Vagina (tissue), 2 donors: Measurements from ENCODE around the gene CEBPZOS.

Experiments
- CTCF ChIP-seq, 3 experiments: fragments of 450-650 bp in 2 of 3; fragments of 200-600 bp in 1 of 3; sonication (generic) in 1 of 3; IDR thresholded peaks; one replicate each; pipeline ENCODE4 v1.5.1; 2017 to 2019; ENCODE audit warnings: antibody characterized with exemption in 3 of 3, mild to moderate bottlenecking in 2 of 3, moderate library complexity in 2 of 3
- POLR2A ChIP-seq, 2 donors: fragments of 450-650 bp; IDR thresholded peaks; one replicate each; pipeline ENCODE4 v1.6.1; 2017; ENCODE audit warnings: antibody characterized with exemption in 2 of 2, mild to moderate bottlenecking in 2 of 2, moderate library complexity in 2 of 2
- POLR2AphosphoS5 ChIP-seq, 2 donors: sonication (generic); formaldehyde crosslinking; IDR thresholded peaks; one replicate each; pipeline ENCODE4 v1.9.0; 2017; ENCODE audit warnings: antibody characterized with exemption in 2 of 2, mild to moderate bottlenecking in 2 of 2, low read depth in 1 of 2; ENCODE audit not compliant: insufficient read depth in 1 of 2

GRCh38 chr2:37180006-37180639 is 16.2 kb upstream of the CEBPZOS start:
- TF ChIP-seq CTCF (IDR thresholded peaks at IDR 0.05) (no peak), POLR2A (IDR thresholded peaks at IDR 0.05) (no peak), POLR2AphosphoS5 (IDR thresholded peaks at IDR 0.05; ENCODE audit: insufficient read depth in 1 of 2, low read depth in 1 of 2) (no peak)
